Caki2 (cell line): ENCODE measurements around the gene CASP8AP2. TPM values are rescaled to one million over a fixed set of nuclear protein-coding genes. Genes with fewer than 3 reads are reported as not detected.
A peak's percentile ranks its signal among the peaks of the same experiment; 100 is the strongest.
"Not testable (repeated sequence)": the region's sequence is repeated elsewhere in the genome, so short reads cannot be mapped to it uniquely, and the experiment has no call there.

ENCODE experiments used
- DNase-seq: peaks from one replicate; pipeline ENCODE4 v3.0.0-alpha.2; 2015; ENCODE audit warnings: low read depth
- in situ Hi-C: cut with HindIII; loops from 2 replicates; pipeline ENCODE4 v1.10.0; 2016; ENCODE audit warnings: low sequenced_read_pairs, low pct_unique_long_range_greater_than_20kb, mixed read lengths
- total RNA-seq: library from RNA; depleted of rRNA; stranded (reverse); fragments of >200 nt; shearing (Covaris generic); gene quantifications from 2 replicates; pipeline ENCODE4 v1.2.3, GENCODE V29; 2014; ENCODE audit warnings: low replicate concordance

The CASP8AP2 gene
- total RNA-seq, 1 experiment from 2014 or later = 9.7 TPM

GRCh38 chr6:89862698-89863097, 33.0 kb downstream of the CASP8AP2 start:
- DNase-seq = no peak
- in situ Hi-C loops = no loop called here

GRCh38 chr6:89866024-89866678, 36.5 kb downstream of the CASP8AP2 start:
- in situ Hi-C loops = no loop called here
- DNase-seq = no peak

GRCh38 chr6:89873721-89874120, 44.0 kb downstream of the CASP8AP2 start:
- DNase-seq = no peak
- in situ Hi-C loops = no loop called here

GRCh38 chr6:89874438-89874837, 44.8 kb downstream of the CASP8AP2 start:
- DNase-seq = no peak
- in situ Hi-C loops = no loop called here

GRCh38 chr6:89886378-89887120, 56.9 kb downstream of the CASP8AP2 start:
- no peak for DNase-seq
- in situ Hi-C loops = no loop called here

GRCh38 chr6:89887452-89888137, 57.9 kb downstream of the CASP8AP2 start:
- in situ Hi-C loops = no loop called here
- no peak for DNase-seq

- in situ Hi-C loops = no loop called here
- DNase-seq = no peak
Observed at GRCh38 chr6:89888138-89888514, 58.4 kb downstream of the CASP8AP2 start.

- DNase-seq = no peak
- in situ Hi-C loops = no loop called here
Observed at GRCh38 chr6:89888871-89889270, 59.2 kb downstream of the CASP8AP2 start.

- DNase-seq, in situ Hi-C loops: not testable (repeated sequence)
Observed at GRCh38 chr6:89890845-89891528, 61.3 kb downstream of the CASP8AP2 start.

GRCh38 chr6:89892577-89892976, 62.9 kb downstream of the CASP8AP2 start:
- in situ Hi-C loops, DNase-seq: not testable (repeated sequence)

GRCh38 chr6:89894169-89894568, 64.5 kb downstream of the CASP8AP2 start, which contains the start of gene GJA10:
Gene GJA10 (plus strand): TSS chr6:89894469. CDS start chr6:89894469, 0 bp downstream.
- DNase-seq = no peak
- in situ Hi-C loops = no loop called here

- DNase-seq = peak; percentile 41
- in situ Hi-C loops = no loop called here
Observed at GRCh38 chr6:89895276-89895874, 65.7 kb downstream of the CASP8AP2 start.

GRCh38 chr6:89910001-89910901, 80.6 kb downstream of the CASP8AP2 start:
- in situ Hi-C loops, DNase-seq: not testable (repeated sequence)

- no peak for DNase-seq
- in situ Hi-C loops = no loop called here
Observed at GRCh38 chr6:89910902-89911240, 81.2 kb downstream of the CASP8AP2 start.

- in situ Hi-C loops = no loop called here
- DNase-seq = no peak
Observed at GRCh38 chr6:89916136-89916920, 86.6 kb downstream of the CASP8AP2 start.

GRCh38 chr6:89917216-89917615, 87.5 kb downstream of the CASP8AP2 start:
- DNase-seq = no peak
- in situ Hi-C loops = no loop called here
